A673 (cell line): ENCODE measurements around the gene TSNAXIP1. TPM values are rescaled to one million over a fixed set of nuclear protein-coding genes. Genes with fewer than 3 reads are reported as not detected.

Experiments used
- BruUV-seq: library from RNA; stranded (reverse); fragments of 400-500 nt; replicated peaks from 2 replicates; lab custom pipeline; 2021; lab: Mats Ljungman, UMichigan
- CTCF ChIA-PET: fragments of 300-600 bp; sonication (Branson Sonifier 250); formaldehyde crosslinking; loops from one replicate; lab custom pipeline; 2022; ENCODE audit warnings: antibody characterized with exemption; lab: Charles Lee
- POLR2A ChIA-PET: fragments of 300-600 bp; sonication (Branson Sonifier 250); formaldehyde crosslinking; loops from one replicate; lab custom pipeline; 2022; ENCODE audit warnings: antibody characterized with exemption; ENCODE audit not compliant: low non-redundant PET; lab: Charles Lee
- DNase-seq: peaks from one replicate; pipeline ENCODE4 v3.0.0-alpha.2; 2015; ENCODE audit warnings: low spot score
- H3K27ac ChIP-seq: fragments of 200-600 bp; sonication (generic); 2 replicates; pipeline ENCODE4 v1.5.1; 2016; ENCODE audit warnings: mixed run types, low read depth, mild to moderate bottlenecking, mixed read lengths, antibody characterized with exemption, low read length; ENCODE audit not compliant: poor library complexity, severe bottlenecking
- H3K27me3 ChIP-seq: fragments of 200-600 bp; sonication (generic); replicated peaks from 2 replicates; pipeline ENCODE4 v1.6.1; 2017; ENCODE audit warnings: mixed run types, low read depth, mild to moderate bottlenecking, mixed read lengths, antibody characterized with exemption, low read length; ENCODE audit not compliant: insufficient read depth, poor library complexity
- H3K36me3 ChIP-seq: fragments of 200-600 bp; sonication (generic); 2 replicates; pipeline ENCODE4 v1.6.1; 2016; ENCODE audit warnings: mixed run types, mild to moderate bottlenecking, mixed read lengths, antibody characterized with exemption, low read length; ENCODE audit not compliant: insufficient read depth, poor library complexity, severe bottlenecking
- H3K4me1 ChIP-seq: fragments of 200-600 bp; sonication (generic); 2 replicates; pipeline ENCODE4 v1.6.1; 2017; ENCODE audit warnings: mixed run types, mild to moderate bottlenecking, mixed read lengths, antibody characterized with exemption, low read length; ENCODE audit not compliant: insufficient read depth, poor library complexity, severe bottlenecking
- H3K4me3 ChIP-seq: fragments of 200-600 bp; sonication (generic); 2 replicates; pipeline ENCODE4 v1.5.1; 2016; ENCODE audit warnings: low read depth, mixed run types, mild to moderate bottlenecking, mixed read lengths, low read length; ENCODE audit not compliant: poor library complexity, severe bottlenecking
- H3K9me3 ChIP-seq: fragments of 200-600 bp; sonication (generic); 2 replicates; pipeline ENCODE4 v1.6.1; 2016; ENCODE audit warnings: mixed run types, low read depth, mild to moderate bottlenecking, mixed read lengths, antibody characterized with exemption, low read length; ENCODE audit not compliant: poor library complexity, severe bottlenecking
- EZH2 ChIP-seq: fragments of 200-600 bp; sonication (generic); IDR thresholded peaks from 2 replicates; pipeline ENCODE4 v1.6.1; 2017; ENCODE audit warnings: borderline replicate concordance, low read depth, mild to moderate bottlenecking, mixed read lengths, antibody characterized with exemption, low read length; ENCODE audit not compliant: poor library complexity, severe bottlenecking
- intact Hi-C: fragments of 100-400 bp; cut with micrococcal nuclease; formaldehyde crosslinking; loops from one replicate; pipeline ENCODE4 v1.10.0; 2022; ENCODE audit not compliant: unreplicated experiment
- total RNA-seq: library from RNA; stranded (reverse); gene quantifications from 2 replicates; pipeline ENCODE4 v1.2.3, GENCODE V29; 2021
- TF ChIP-seq, protein P1 (sequence below): fragments of 300-800, 200-600 bp; sonication (generic); conservative IDR thresholded peaks from 2 replicates; pipeline ENCODE4 v1.5.1; 2017; ENCODE audit warnings: low read depth, mild to moderate bottlenecking, antibody characterized with exemption, low read length, moderate library complexity, mixed read lengths

Gene TSNAXIP1
- total RNA-seq, 1 experiment from 2014 or later, result 1.0 TPM

- no peaks in the 10 kb centered on the region for H3K9me3 ChIP-seq
- intact Hi-C loops, result no loop called here
- no TSS peak for BruUV-seq
- ChIA-PET POLR2A (no interaction called here), CTCF (no interaction called here)
- TF ChIP-seq EZH2, result no peak
- TF ChIP-seq, protein P1, sequence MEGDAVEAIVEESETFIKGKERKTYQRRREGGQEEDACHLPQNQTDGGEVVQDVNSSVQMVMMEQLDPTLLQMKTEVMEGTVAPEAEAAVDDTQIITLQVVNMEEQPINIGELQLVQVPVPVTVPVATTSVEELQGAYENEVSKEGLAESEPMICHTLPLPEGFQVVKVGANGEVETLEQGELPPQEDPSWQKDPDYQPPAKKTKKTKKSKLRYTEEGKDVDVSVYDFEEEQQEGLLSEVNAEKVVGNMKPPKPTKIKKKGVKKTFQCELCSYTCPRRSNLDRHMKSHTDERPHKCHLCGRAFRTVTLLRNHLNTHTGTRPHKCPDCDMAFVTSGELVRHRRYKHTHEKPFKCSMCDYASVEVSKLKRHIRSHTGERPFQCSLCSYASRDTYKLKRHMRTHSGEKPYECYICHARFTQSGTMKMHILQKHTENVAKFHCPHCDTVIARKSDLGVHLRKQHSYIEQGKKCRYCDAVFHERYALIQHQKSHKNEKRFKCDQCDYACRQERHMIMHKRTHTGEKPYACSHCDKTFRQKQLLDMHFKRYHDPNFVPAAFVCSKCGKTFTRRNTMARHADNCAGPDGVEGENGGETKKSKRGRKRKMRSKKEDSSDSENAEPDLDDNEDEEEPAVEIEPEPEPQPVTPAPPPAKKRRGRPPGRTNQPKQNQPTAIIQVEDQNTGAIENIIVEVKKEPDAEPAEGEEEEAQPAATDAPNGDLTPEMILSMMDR, result no peak
- peaks cover 57% of the 10 kb centered on the region for H3K36me3 ChIP-seq
- DNase-seq, result no peak
- no peak overlapping the region for H3K27ac ChIP-seq
- no peaks in the 10 kb centered on the region for H3K27me3 ChIP-seq
- peaks cover 13% of the 10 kb centered on the region for H3K4me1 ChIP-seq
- no peak overlapping the region for H3K4me3 ChIP-seq
Measured at GRCh38 chr16:67877064-67877463, 70.4 kb downstream of the TSNAXIP1 start.

Other genes starting within 250 kb of the TSNAXIP1 start
- gene CTCF, start 244.4 kb upstream of the TSNAXIP1 start, total RNA-seq, result 68.6 and 74.7 TPM in 2 replicates
- 4.4 and 9.5 TPM in 2 replicates for gene CARMIL2, start 161.7 kb upstream of the TSNAXIP1 start, total RNA-seq
- 45.8 and 48.0 TPM in 2 replicates for gene ACD, start 146.6 kb upstream of the TSNAXIP1 start, total RNA-seq
- 8.6 and 8.7 TPM in 2 replicates for gene PARD6A, start 145.9 kb upstream of the TSNAXIP1 start, total RNA-seq
- gene ENKD1, start 140.1 kb upstream of the TSNAXIP1 start, total RNA-seq, result 8.5 and 11.2 TPM in 2 replicates
- not detected in 2 replicates for gene C16orf86, start 140.1 kb upstream of the TSNAXIP1 start, total RNA-seq
- 22.6 and 25.1 TPM in 2 replicates for gene GFOD2, start 87.6 kb upstream of the TSNAXIP1 start, total RNA-seq
- gene RANBP10, start 329 bp upstream of the TSNAXIP1 start, total RNA-seq, result 27.1 and 28.0 TPM in 2 replicates
- gene THAP11, start 35.4 kb downstream of the TSNAXIP1 start, total RNA-seq, result 46.6 and 48.9 TPM in 2 replicates
- 197 and 217 TPM in 2 replicates for gene NUTF2, start 40.0 kb downstream of the TSNAXIP1 start, total RNA-seq
- 52.9 and 62.3 TPM in 2 replicates for gene CENPT, start 40.8 kb downstream of the TSNAXIP1 start, total RNA-seq
- gene EDC4, start 66.2 kb downstream of the TSNAXIP1 start, total RNA-seq, result 99.6 and 99.9 TPM in 2 replicates
- 0.58 and 0.59 TPM in 2 replicates for gene NRN1L, start 78.0 kb downstream of the TSNAXIP1 start, total RNA-seq
- 24.2 and 27.4 TPM in 2 replicates for gene PSKH1, start 86.4 kb downstream of the TSNAXIP1 start, total RNA-seq
- 2.9 and 3.2 TPM in 2 replicates for gene CTRL, start 125.0 kb downstream of the TSNAXIP1 start, total RNA-seq
- gene PSMB10, start 130.0 kb downstream of the TSNAXIP1 start, total RNA-seq, result 21.6 and 24.8 TPM in 2 replicates
- gene LCAT, start 137.2 kb downstream of the TSNAXIP1 start, total RNA-seq, result 15.5 and 17.6 TPM in 2 replicates
- gene SLC12A4, start 161.7 kb downstream of the TSNAXIP1 start, total RNA-seq, result 41.9 and 47.6 TPM in 2 replicates
- not detected in 2 replicates for gene DPEP3, start 173.6 kb downstream of the TSNAXIP1 start, total RNA-seq
- gene DPEP2, start 192.6 kb downstream of the TSNAXIP1 start, total RNA-seq, result not detected in 2 replicates
- not detected in 2 replicates for gene DPEP2NB, start 209.0 kb downstream of the TSNAXIP1 start, total RNA-seq
- gene DDX28, start 216.3 kb downstream of the TSNAXIP1 start, total RNA-seq, result 14.2 and 16.0 TPM in 2 replicates
- 19.7 and 23.5 TPM in 2 replicates for gene DUS2, start 216.4 kb downstream of the TSNAXIP1 start, total RNA-seq